Renal cortical epithelial cell (primary cell): ENCODE results near the gene CFAP161. TPM values are rescaled to one million over a fixed set of nuclear protein-coding genes. Genes with fewer than 3 reads are reported as not detected.
"Not testable (repeated sequence)": the region's sequence is repeated elsewhere in the genome, so short reads cannot be mapped to it uniquely, and the experiment has no call there.

Experiments
- DNase-seq: peaks from one replicate; pipeline ENCODE4 v3.0.0-alpha.2; 2011; ENCODE audit warnings: low read depth
- total RNA-seq: library from RNA; depleted of rRNA; stranded (reverse); fragments of >200 nt; gene quantifications from 2 replicates; pipeline ENCODE4 v1.2.3, GENCODE V29; 2014

CFAP161 gene
- total RNA-seq, 1 donor from 2014 or later: not detected

- no peak for DNase-seq
Observed at GRCh38 chr15:81157939-81158223, 23.8 kb downstream of the CFAP161 start.

DNA sequence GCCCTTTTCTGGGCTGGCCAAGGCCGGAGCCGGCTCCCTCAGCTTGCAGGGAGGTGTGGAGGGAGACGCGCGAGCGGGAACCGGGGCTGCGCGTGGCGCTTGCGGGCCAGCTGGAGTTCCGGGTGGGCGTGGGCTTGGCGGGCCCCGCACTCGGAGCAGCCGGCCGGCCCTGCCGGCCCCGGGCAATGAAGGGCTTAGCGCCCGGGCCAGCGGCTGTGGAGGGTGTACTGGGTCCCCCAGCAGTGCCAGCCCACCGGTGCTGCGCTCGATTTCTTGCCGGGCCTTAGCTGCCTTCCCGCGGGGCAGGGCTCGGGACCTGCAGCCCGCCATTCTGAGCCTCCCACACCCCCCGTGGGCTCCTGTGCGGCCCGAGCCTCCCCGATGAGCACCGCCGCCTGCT is 24.5 kb downstream of the CFAP161 start:
- DNase-seq: not testable (repeated sequence)

- no peak for DNase-seq
Observed at GRCh38 chr15:81160312-81161159, 26.5 kb downstream of the CFAP161 start.

- no peak for DNase-seq
Observed at GRCh38 chr15:81161160-81161673, 27.1 kb downstream of the CFAP161 start.

DNA sequence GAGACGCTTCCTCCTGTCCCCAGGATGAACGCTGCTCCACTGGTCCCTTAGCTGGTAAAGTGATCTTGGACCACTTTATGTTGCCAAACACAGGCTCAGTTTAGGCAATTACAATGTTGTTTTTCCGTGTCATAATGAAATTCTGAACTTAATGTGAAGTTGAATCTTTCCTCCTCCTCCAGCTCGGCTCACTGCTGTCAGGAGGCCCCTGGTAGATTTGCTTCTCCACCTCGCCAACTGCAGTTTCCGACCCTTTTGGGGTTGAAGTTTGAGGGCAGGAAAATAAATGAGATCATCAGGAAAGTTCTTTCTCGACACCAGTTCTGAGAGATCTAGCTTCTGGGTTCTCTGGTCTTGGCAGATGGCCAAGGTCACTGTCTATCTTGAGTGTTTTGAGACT is 27.8 kb downstream of the CFAP161 start:
- no peak for DNase-seq

DNA sequence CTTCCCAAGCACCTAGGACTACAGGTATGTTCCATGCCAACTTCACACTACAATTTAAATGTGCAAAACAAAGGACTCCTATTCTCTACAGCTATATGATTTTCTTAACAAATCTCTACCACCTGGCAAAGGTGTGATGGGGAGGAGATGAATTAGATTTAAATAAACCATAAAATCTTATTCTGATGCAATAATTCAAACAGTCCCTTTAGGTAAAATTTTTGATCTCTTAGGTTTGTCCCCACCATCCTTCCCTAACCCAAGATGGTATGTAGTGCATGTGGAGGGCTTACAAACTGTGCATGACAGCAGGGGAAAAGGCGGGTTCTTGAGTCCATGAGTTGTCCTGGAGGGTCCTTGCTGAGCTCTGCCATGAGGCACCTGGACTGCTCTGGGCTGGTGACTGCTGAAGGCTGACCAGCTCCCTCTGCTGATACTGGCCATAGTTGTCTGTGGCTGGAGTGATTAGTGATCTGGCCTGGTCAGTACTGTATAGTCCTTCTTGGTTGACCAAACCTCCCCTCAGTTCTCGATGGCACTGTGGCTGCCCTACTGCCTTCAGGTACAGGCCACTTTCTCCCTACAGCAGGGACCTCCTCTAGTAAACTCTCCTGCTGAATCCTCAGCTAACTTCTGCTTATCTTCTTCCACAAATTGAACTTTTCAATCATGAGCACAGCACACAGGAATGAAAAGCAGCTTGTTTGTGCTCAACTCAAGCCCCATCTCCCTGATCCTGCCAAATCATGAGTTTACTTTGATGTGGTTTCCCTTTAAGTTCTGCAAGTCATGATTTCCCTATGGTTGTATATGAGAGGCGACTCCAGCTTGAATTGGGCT is 30.1 kb downstream of the CFAP161 start:
- no peak for DNase-seq

GRCh38 chr15:81165535-81165934 is 31.5 kb downstream of the CFAP161 start:
- DNase-seq: no peak

DNA sequence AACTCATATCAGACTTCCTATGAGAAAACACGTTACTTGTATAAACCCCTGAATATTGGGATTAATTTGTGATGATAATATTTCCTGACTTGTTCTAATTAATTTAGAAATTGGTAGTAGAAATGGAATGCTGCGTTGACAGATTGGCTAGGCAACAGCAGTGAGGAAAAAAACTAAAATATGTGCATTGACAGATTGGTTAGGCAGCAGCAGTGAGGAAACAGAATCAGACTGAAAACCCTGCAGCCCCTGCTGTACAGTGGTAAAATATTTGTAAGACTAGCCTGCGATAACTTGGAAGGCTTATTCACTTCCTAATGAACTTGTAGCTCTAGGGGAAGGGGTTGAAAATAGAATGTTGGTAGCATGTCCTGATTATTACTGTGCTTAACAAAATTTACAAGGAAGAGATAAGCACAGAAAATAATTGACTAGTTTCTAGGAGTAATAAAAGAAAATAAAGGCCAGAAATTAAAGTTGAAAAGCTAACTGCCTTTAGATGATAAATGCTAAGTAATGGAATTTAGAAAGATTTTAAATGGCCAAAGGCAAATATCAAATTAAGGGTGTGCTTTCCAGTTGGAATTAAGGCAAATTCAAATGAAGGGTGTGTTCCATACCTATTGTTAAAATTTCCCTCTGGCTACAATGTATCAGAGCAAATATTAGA is 32.7 kb downstream of the CFAP161 start:
- DNase-seq: no peak

DNA sequence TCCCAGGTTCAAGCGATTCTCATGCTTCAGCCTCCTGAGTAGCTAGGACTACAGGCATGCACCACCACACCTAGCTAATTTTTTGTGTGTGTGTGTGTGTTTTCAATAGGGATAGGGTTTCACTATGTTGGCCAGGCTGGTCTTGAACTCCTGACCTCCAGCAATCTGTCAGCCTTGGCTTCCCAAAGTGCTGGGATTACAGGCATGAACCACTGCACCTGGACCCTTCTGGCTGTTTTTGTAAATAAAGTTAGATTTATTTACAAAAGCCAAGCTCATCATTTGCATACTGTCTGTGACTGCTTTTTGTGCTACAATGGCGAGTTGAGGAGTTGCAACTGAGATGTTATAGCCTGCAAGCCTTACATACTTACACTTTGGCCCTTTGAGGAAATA is 34.1 kb downstream of the CFAP161 start:
- DNase-seq: no peak

DNA sequence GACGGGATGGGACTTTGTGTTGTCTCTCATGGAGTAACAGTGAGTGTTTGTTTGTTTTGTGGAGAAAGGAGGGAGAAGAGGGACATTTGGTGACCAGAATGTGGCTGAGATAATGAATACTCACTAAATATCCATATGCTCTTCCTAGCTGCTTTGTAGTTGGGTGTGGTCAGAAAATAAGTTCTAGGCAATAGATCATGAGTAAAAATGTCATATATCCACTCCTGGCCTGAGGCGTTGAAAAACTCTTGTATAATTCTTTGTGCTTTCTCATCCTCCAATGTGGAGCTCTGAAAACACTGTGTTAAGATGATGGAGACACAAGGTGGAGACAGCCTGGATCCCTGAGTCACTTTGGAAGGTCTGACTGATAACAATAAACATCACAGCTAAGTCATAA is 34.6 kb downstream of the CFAP161 start:
- no peak for DNase-seq

GRCh38 chr15:81170511-81170910 is 36.4 kb downstream of the CFAP161 start:
- no peak for DNase-seq

DNA sequence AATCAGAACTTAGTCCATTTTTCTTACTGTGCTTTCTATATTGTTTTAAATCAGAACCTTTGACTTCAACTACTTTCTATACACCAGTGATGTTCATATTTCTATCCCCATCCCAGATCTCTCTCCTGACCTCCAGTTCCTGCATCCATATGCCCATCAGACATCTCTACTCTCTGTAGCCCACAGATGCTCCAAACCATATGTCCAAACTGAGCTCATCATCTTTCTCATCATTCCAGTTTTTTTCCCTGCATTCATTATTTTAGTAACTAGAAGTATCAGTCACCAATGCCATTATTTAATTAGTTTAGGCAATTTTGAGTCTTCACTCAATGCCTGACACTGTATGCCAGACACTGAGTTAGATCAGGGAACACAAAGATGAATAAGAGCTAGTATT is 37.2 kb downstream of the CFAP161 start:
- DNase-seq: no peak

GRCh38 chr15:81174125-81174791 is 40.2 kb downstream of the CFAP161 start:
- no peak for DNase-seq

DNA sequence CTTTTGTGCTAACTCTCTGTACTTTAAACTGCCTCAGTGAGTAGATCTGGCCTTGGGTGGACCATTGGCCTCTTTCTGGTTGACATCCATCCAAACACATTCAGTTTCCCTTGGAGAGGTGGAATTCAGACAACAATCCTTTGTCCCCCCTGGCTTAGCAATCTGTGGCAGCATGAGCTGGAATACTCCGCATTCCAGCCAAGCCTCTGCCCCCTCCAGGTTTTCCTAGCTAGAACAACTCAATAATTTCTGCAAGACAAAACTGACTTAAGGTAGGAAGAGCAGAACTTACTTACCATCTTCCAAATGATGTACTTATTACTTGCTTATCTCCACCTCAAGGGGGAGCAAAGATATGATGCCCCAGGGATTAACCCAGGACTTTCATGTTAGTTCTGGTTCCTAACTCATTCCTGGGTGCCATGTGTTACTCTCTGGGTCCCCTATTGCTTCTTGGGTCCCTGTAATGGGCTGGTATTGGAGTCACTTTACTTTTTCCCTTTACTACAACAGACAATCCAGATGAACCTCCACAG is 40.8 kb downstream of the CFAP161 start:
- DNase-seq: no peak

- no peak for DNase-seq
Observed at GRCh38 chr15:81175496-81175895, 41.4 kb downstream of the CFAP161 start.

DNA sequence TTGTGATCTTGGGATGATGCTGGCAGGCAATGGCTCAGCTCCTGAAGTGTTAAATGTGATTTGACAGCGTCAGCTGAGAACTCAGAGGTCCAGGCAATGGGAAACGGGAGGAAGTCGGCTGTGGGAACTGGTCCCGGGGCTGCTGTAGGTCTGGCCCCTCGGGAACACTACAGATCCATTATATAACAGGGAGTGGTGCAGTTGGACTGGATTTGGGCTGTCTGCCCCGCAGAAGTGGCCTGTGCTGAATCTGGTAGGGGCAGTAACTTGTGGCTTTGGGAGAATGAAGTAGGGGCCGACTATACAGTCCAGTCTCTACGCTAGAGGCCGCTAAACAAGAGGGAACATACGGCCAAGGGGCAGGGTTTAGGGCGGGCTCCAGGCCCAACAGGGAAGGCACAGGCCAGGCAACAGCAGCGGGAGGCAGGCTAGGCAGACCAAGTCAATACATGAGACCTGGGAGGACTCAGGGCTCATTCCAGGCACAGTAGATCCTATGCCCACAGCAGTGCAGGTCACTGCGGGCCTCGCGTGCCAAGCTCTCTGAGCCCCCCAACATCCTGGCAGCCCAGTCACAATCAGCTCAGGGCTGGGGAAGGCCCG is 42.3 kb downstream of the CFAP161 start:
- DNase-seq: no peak

- no peak for DNase-seq
Observed at GRCh38 chr15:81178365-81178764, 44.3 kb downstream of the CFAP161 start.

DNA sequence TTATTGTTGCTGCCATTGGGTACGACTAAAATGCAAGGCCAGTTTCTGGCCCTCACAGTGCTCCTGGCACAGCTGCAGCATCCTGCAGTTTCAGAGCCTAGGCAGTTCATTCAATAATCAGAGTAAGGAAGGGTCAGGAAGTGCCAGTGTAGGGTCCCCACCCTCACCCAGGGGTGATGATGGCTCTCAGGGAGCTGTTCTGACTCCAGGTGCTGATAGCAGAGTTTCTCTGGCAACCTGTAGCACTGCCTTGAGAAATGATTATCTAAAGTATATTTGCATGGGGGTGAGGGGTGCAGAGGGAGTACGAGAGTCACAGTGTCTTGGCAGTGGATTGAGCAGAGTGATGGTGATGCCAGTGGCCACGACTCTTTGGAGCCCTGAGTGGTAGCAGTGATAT is 47.1 kb downstream of the CFAP161 start:
- no peak for DNase-seq

GRCh38 chr15:81182031-81182755 is 48.1 kb downstream of the CFAP161 start:
- DNase-seq: no peak

GRCh38 chr15:81182756-81183438 is 48.8 kb downstream of the CFAP161 start:
- no peak for DNase-seq
